ENCODE data around the gene FAM83C. TPM values are rescaled to one million over a fixed set of nuclear protein-coding genes. Genes with fewer than 3 reads are reported as not detected.

FAM83C gene
- total and polyA plus RNA-seq, 7 donors, result under 0.01 to 0.03 TPM; not detected in 5

GRCh38 chr20:35297155-35297554, 4.9 kb upstream of the FAM83C start:
- no peak for TF ChIP-seq POLR2AphosphoS5 (IDR thresholded peaks at IDR 0.05)
- no peak for TF ChIP-seq CTCF (IDR thresholded peaks at IDR 0.05)
- TF ChIP-seq POLR2A (IDR thresholded peaks at IDR 0.05), result no peak
- Histone ChIP-seq H3K27me3 (no peaks in the 10 kb centered on the region), H3K4me1 (peaks cover 0 to 6% (median 2%) of the 10 kb centered on the region in 4 donors), H3K4me3 (no peak overlapping the region), H3K27ac (no peak overlapping the region), H3K9me3 (no peaks in the 10 kb centered on the region), H3K36me3 (no peaks in the 10 kb centered on the region)
- no peak for DNase-seq
- intact Hi-C loops (cut with DNase I), result no loop called here
- 57 to 70% methylated on average over 8 of the region's 8 CpGs for WGBS, 2 donors

GRCh38 chr20:35296101-35296554, 3.9 kb upstream of the FAM83C start:
- TF ChIP-seq CTCF (IDR thresholded peaks at IDR 0.05), result no peak
- no peak for TF ChIP-seq POLR2AphosphoS5 (IDR thresholded peaks at IDR 0.05)
- TF ChIP-seq EP300 (IDR thresholded peaks at IDR 0.05), result no peak
- no peak overlapping the region for H3K4me3 ChIP-seq
- intact Hi-C loops (cut with DNase I), result no loop called here
- H3K27ac ChIP-seq, result no peak overlapping the region
- no peaks in the 10 kb centered on the region for H3K4me1 ChIP-seq
- H3K27me3 ChIP-seq, result peaks cover 0 to 4% (median 0%) of the 10 kb centered on the region in 3 donors
- no peaks in the 10 kb centered on the region for H3K9me3 ChIP-seq
- 47 to 61% methylated on average over 9 of the region's 9 CpGs for WGBS, 2 donors
- H3K36me3 ChIP-seq, result no peaks in the 10 kb centered on the region
- no peak for DNase-seq

GRCh38 chr20:35295674-35296073, 3.4 kb upstream of the FAM83C start:
- Histone ChIP-seq H3K9me3 (no peaks in the 10 kb centered on the region), H3K27me3 (peaks cover 0 to 4% (median 0%) of the 10 kb centered on the region in 3 donors), H3K36me3 (no peaks in the 10 kb centered on the region), H3K27ac (no peak overlapping the region), H3K4me3 (no peak overlapping the region), H3K4me1 (no peaks in the 10 kb centered on the region)
- TF ChIP-seq POLR2A (IDR thresholded peaks at IDR 0.05), result no peak
- TF ChIP-seq EP300 (IDR thresholded peaks at IDR 0.05), result no peak
- no peak for TF ChIP-seq POLR2AphosphoS5 (IDR thresholded peaks at IDR 0.05)
- no peak for TF ChIP-seq CTCF (IDR thresholded peaks at IDR 0.05)
- no peak for DNase-seq
- WGBS, 2 donors, result 73 to 83% methylated on average over 8 of the region's 8 CpGs
- intact Hi-C loops (cut with DNase I), result no loop called here

GRCh38 chr20:35295058-35295457, 2.8 kb upstream of the FAM83C start:
- H3K4me3 ChIP-seq, result no peak overlapping the region
- H3K4me1 ChIP-seq, result no peaks in the 10 kb centered on the region
- DNase-seq, result no peak
- no peak for TF ChIP-seq CTCF (IDR thresholded peaks at IDR 0.05)
- no peak for TF ChIP-seq EP300 (IDR thresholded peaks at IDR 0.05)
- no peak for TF ChIP-seq POLR2A (IDR thresholded peaks at IDR 0.05)
- no peak for TF ChIP-seq POLR2AphosphoS5 (IDR thresholded peaks at IDR 0.05)
- peaks cover 0 to 4% (median 0%) of the 10 kb centered on the region in 3 donors for H3K27me3 ChIP-seq
- no peak overlapping the region for H3K27ac ChIP-seq
- intact Hi-C loops (cut with DNase I), result no loop called here
- H3K36me3 ChIP-seq, result no peaks in the 10 kb centered on the region
- 73 to 86% methylated on average over 8 of the region's 8 CpGs for WGBS, 2 donors
- H3K9me3 ChIP-seq, result no peaks in the 10 kb centered on the region

- no peak for DNase-seq
Observed at GRCh38 chr20:35294293-35294685, 2.1 kb upstream of the FAM83C start.

More at GRCh38 chr20:35294293-35294685, 2.1 kb upstream of the FAM83C start:
- 51 to 70% methylated on average over 5 of the region's 5 CpGs for WGBS, 2 donors
- H3K9me3 ChIP-seq, result no peaks in the 10 kb centered on the region
- H3K27me3 ChIP-seq, result peaks cover 0 to 4% (median 0%) of the 10 kb centered on the region in 3 donors
- TF ChIP-seq POLR2AphosphoS5 (IDR thresholded peaks at IDR 0.05) (no peak), EP300 (IDR thresholded peaks at IDR 0.05) (no peak), CTCF (IDR thresholded peaks at IDR 0.05) (no peak), POLR2A (IDR thresholded peaks at IDR 0.05) (no peak)
- intact Hi-C loops (cut with DNase I), result no loop called here
- H3K36me3 ChIP-seq, result no peaks in the 10 kb centered on the region
- H3K4me1 ChIP-seq, result no peaks in the 10 kb centered on the region
- H3K4me3 ChIP-seq, result no peak overlapping the region
- no peak overlapping the region for H3K27ac ChIP-seq
